HG03354 (cell line): ENCODE results near the gene NCLN.
"Not testable (repeated sequence)": the region's sequence is repeated elsewhere in the genome, so short reads cannot be mapped to it uniquely, and the experiment has no call there.

Source experiments
- ATAC-seq: cut with Tn5 transposase; IDR thresholded peaks from one replicate; pipeline ENCODE4 v1.9.1; 2021; ENCODE audit warnings: mild to moderate bottlenecking; ENCODE audit not compliant: unreplicated experiment, poor library complexity, severe bottlenecking

Gene NCLN

GRCh38 chr19:3211191-3211590 is 25.5 kb downstream of the NCLN start:
- no peak for ATAC-seq

DNA sequence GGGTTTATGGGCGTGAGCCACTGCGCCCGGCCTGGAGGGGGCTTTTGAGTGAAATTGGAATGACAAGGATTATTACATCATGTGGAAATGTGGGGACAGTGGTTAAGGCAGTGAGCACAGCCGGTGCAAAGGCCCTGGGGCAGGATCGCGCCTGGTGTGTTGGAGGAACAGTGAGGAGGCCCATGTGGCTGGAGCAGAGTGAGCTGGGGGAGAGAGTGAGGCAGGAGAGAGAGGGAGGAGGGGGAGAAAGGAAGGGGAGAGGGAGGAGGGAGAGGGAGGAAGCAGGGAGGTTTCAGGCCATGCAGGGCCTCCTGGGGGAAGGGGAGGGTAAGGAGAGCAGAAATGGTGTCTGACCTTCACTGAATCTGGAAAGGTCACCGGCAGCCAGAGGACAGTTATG is 27.4 kb downstream of the NCLN start:
- no peak for ATAC-seq

GRCh38 chr19:3216874-3217273 is 31.1 kb downstream of the NCLN start:
- no peak for ATAC-seq

- no peak for ATAC-seq
These were observed 34.8 kb downstream of the NCLN start for GRCh38 chr19:3220576-3220975.

- ATAC-seq: not testable (repeated sequence)
These were observed 35.8 kb downstream of the NCLN start for GRCh38 chr19:3221576-3221975.

DNA sequence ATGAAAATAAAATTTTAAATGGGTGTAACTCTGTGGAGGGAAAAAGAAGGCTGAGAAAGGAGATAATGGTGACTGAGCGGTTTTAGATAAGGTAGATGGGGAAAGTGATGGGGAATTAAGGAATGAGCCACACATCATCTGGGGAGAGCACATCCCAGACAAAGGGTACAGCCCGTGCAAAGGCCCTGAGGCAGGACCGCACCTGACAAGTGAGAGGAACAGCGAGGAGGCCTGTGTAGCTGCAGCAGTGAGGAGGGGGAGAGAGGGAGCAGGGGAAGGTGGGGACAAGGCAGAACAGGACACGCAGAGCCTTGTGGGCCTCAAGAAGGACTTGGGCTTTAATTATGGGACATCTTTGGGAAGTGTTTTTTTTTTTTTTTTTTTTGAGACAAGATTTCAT is 37.0 kb downstream of the NCLN start:
- ATAC-seq: no peak

DNA sequence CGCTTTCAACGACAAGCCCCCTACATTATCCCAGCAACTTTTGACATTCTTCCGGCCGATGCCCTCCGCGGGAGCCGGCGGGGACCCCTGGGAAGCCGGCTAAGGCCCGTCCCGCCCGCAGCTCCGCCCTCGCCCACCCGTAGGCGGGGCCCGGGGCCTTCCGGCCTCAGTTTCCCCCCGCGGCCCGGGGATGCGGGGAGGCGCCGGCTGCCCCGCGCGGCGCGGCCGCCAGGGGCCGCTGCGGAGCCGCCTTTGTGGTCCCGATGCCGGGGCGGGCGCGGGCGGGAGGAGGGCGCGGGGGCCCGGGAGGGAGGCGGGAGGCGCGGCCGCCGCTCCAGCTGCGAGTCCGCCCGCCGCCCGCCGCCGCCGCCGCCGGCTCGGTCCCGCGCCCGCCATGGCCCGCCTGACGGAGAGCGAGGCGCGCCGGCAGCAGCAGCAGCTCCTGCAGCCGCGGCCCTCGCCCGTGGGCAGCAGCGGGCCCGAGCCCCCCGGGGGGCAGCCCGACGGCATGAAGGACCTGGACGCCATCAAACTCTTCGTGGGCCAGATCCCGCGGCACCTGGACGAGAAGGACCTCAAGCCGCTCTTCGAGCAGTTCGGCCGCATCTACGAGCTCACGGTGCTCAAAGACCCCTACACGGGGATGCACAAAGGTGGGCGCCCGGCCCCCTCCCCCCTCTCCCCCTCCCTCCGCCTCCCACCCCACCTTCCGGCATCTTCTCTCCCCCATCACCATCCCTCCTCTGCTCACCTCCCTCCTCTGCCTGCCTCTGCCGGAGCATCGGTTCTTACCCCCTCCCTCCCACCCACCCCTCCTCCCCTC is 38.8 kb downstream of the NCLN start, which contains the start of gene CELF5:
Gene CELF5 (plus strand): TSS at position 316 of the 823 bp plus-strand sequence. CDS start 79 bp downstream, at position 395.
- ATAC-seq: no peak

DNA sequence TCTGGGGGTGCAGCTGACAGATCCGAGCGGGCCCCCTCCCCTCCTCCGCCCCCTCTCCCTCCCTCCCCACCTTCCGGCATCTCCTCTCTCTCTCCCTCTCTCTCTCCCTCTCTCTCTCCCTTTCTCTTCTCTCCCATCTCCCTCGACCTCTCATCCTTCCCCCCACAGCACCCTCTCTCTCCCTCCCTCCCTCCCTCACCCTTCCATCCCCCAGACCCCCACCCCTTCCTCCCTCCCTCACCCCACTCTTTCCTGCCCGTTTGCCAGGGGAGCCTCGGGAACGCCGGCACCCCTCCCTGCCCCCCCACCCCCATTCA is 39.4 kb downstream of the NCLN start:
- ATAC-seq: no peak

GRCh38 chr19:3225677-3226093 is 40.0 kb downstream of the NCLN start:
- no peak for ATAC-seq

DNA sequence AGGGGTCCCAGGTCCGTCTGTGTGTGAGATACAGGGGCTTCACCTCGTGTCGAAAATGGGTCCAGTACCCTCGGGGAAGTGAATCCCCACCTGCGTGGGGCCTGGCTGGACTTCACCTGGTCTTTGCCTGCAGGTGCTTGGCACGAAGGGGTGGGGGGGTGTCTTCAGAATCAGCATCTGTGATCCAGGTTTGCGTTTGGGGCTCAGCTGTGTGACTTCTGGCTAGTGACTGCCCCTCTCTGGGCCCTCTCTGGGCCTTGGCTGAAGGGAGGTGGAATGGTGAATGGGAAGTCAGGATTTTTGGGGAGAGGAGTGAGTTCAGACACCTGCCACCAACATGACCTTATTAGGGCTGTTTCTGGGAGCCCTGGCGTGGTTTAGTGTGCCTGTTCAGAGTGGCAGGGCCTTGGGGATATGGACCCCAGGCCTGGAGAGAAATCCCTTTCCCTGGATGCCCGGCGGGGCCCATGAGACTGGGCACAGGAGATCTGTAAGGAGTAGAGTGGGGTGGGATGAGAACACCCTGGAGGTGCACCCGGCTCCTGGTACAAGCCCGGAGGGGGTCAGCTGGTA is 41.4 kb downstream of the NCLN start:
- ATAC-seq: no peak

GRCh38 chr19:3229346-3229743 is 43.6 kb downstream of the NCLN start:
- no peak for ATAC-seq

GRCh38 chr19:3229888-3230496 is 44.3 kb downstream of the NCLN start:
- ATAC-seq: no peak

DNA sequence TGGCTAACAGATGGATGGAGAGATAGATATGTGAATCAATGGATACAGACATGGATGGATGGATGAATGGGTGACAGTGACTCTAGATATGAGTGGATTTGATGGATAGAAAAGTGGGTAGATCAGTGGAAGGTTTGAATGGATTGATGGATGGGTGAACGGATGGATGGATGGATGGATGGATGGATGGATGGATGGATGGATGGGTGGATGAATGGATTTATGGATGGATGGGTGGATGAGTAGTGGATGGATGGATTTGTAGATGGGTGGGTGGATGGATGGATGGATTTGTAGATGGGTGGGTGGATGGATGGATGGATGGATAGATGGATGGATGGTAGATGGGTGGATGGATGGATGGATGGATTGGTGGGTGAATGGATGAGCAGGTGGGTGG is 45.6 kb downstream of the NCLN start:
- no peak for ATAC-seq

DNA sequence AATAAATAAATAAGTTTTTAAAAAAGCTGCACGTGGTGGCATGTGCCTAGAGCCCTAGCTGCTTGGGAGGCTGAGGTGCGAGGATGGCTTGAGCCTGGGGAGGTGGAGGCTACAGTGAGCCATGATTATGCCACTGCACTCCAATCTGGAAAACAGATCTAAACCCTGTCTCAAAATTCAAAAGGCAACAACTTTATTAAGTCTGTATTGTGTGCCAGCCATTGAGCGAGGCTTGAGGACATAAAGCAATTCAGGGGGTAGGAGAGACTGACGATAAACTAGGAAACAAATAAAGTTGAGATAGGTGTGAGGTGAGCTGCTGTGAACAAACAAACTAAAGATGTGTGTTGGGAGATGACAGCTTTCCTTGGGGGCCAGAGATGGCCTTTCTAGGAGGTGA is 47.4 kb downstream of the NCLN start:
- no peak for ATAC-seq

DNA sequence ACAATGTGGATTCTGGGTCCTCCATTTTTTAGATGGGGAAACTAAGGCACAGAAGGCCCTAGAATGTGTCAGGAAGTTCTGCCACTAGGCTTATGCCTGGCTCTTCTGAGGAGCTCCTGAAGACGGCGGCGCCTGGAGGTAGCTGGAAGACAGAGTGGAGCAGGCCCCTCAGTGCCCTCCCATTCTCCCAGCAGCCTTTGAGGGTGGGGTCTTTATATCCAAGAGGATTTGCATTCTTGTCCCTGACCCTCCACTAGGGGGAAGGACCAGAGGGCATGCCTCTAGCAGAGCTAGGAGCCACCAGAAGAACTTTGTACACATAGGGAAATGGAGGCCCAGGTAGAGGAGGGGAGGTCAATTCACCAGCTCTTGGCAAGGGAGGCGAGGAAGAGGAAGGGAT is 48.1 kb downstream of the NCLN start:
- no peak for ATAC-seq

- ATAC-seq: no peak
These were observed 49.1 kb downstream of the NCLN start for GRCh38 chr19:3234800-3235199.

DNA sequence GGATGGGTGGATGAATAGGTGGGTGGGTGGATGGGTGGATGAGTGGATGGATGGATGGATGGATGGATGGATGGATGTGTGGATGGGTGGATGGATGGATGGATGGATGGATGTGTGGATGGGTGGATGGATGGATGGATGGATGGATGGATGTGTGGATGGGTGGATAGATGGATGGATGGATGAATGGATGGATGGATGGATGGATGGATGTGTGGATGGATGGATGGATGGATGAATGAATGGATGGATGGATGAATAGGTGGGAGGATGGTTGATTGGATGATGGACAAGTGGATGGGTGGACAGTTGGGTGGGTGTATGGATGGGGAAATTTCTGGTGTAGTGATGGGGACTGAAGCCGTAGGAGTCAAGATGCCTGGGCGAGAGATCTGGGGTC is 49.9 kb downstream of the NCLN start:
- not testable (repeated sequence) for ATAC-seq

GRCh38 chr19:3236272-3236671 is 50.5 kb downstream of the NCLN start:
- ATAC-seq: no peak

GRCh38 chr19:3238066-3238561 is 52.4 kb downstream of the NCLN start:
- no peak for ATAC-seq

GRCh38 chr19:3239367-3239766 is 53.6 kb downstream of the NCLN start:
- ATAC-seq: no peak
